GM12872 (cell line): ENCODE data around the gene PTCH2.

Experiments
- TF ChIP-seq, protein P1 (sequence below): IDR thresholded peaks from 3 replicates; pipeline ENCODE4 v1.5.1; 2011; ENCODE audit warnings: low read depth, mild to moderate bottlenecking, low read length, moderate library complexity; ENCODE audit not compliant: insufficient read depth

PTCH2 gene

DNA sequence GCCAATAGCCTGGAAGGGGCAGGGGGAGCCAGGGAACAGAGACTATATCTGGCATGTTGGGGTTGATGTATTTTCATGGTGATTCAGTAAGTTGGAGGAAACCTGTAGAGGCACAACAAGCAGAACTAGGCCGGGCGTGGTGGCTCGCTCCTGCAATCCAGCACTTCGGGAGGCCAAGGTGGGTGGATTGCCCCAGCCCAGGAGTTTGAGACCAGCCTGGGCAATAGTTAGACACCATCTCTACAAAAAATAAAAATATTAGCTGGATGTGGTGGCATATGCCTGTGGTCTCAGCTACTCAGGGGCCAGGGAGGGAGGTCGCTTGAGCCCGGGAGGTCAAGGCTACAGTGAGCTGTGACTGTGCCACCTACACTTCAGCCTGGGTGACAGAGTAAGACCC lies 10.1 kb upstream of the PTCH2 start:
- TF ChIP-seq, protein P1, sequence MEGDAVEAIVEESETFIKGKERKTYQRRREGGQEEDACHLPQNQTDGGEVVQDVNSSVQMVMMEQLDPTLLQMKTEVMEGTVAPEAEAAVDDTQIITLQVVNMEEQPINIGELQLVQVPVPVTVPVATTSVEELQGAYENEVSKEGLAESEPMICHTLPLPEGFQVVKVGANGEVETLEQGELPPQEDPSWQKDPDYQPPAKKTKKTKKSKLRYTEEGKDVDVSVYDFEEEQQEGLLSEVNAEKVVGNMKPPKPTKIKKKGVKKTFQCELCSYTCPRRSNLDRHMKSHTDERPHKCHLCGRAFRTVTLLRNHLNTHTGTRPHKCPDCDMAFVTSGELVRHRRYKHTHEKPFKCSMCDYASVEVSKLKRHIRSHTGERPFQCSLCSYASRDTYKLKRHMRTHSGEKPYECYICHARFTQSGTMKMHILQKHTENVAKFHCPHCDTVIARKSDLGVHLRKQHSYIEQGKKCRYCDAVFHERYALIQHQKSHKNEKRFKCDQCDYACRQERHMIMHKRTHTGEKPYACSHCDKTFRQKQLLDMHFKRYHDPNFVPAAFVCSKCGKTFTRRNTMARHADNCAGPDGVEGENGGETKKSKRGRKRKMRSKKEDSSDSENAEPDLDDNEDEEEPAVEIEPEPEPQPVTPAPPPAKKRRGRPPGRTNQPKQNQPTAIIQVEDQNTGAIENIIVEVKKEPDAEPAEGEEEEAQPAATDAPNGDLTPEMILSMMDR: no peak

DNA sequence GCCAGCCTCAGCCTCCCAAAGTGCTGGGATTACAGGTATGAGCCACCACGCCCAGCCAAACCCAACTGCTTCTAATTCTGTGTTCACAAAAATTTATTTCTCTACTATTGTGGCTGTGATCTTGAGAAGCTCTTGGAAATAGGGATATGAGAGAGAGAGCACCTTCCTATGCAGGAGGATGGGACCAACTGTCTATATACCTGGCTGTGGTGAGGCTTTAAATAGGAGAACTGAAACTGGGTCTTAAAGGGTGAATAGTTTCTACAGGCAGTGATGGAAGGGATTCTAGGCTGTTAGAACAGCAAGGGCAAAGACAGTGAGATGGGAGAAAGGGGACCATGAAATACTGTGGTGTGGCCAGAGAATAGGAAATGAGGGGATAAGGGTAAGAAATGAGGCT lies 8.3 kb upstream of the PTCH2 start:
- TF ChIP-seq, protein P1: no peak

DNA sequence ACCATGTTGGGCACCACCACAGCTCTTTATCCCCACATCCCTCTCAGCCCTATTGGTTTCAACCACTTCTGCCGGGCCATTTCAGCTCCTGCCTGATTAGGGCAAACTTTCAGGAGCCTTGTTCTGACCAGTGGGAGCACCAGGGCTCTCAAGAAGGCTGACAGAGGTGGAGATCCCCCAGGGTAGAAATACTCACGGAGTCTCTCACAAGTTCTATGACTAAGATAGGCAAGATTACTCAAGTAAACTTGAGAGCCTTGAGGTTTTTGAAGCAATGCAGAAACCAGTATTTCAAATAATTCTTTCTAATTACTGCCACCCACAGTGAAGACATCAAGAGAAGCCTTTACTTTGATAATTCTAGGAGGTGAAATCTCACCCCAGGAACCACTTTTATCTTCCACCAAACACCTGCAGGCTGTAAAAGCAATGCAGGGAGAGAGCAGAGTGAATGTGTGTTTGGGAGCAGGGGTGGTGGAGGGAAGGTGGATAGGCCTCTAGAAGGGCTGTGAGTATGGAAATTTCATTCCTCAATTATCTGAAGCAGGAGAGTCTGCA lies 6.6 kb upstream of the PTCH2 start:
- TF ChIP-seq, protein P1: no peak

DNA sequence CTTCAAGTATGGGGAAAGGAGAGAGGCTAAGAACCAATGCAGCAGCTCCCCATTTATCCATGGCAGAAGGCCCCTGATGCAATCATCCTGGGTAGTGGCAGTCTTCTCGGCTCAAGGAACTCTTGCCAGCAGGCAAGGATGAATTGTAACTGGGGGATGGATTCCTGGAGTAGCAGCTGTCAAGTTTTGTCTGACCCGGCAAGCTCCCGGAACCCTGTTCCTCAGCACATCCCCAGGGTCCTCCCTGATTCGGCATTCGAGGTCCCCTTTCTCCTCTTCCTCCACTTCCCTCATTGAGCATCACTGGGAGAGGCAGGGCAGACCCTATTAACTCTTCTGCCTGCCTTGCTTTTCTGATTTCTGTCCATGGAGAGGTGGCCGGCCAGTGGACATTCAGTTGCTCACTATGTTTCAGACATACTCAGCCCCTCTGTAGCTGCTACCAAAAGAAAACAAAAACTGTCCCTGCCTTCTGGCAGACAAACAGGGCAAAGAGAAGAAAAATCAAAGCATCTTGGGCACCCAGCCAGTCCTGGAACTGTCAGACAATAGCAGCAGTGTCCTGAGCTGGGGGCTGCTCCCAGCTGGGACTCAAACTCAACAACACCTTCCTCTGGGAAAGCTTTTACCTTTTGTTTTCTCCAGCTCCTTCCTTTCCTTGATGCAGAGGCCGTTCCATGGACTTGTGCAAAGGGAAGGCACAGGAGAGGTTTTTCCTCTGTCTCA lies 5.6 kb upstream of the PTCH2 start:
- TF ChIP-seq, protein P1: no peak

DNA sequence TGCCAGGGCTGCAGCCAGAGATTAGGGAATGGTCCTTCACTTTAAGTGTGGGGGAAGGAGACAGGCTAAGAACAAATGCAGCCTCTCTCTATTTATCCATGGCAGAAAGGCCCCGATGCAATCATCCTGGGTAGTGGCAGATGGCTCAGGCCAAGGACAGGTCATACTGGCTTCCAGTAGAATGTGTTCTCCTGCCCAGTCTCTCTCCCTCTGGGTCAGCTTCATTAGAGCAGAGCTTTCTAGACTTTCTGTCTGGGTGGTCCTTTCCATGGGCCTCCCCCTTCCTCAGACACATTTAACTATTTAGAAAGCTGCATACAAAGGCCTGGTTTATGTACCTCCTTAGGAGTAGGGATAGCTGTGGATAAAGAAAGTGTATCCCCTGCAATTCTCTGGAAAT lies 4.8 kb upstream of the PTCH2 start:
- TF ChIP-seq, protein P1: no peak

DNA sequence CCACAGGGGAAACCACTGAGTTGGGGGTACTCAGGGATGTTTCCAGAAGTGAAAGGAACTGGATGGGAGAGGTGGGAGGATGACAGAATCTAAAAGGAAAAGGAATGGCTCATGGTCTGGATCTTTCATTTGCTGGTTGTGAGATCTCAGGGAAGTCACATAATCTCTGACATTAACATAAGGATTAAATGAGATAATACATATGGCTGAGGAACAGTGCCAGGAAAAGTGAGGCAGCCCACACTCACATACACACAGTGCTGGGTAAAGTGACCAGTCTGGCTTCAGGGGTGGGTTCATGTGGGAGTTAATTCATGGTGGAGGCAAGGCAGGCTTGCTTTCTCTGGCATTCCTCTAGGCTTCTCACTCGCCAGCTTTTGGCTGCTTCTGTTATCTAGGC lies 3.9 kb upstream of the PTCH2 start:
- TF ChIP-seq, protein P1: no peak

DNA sequence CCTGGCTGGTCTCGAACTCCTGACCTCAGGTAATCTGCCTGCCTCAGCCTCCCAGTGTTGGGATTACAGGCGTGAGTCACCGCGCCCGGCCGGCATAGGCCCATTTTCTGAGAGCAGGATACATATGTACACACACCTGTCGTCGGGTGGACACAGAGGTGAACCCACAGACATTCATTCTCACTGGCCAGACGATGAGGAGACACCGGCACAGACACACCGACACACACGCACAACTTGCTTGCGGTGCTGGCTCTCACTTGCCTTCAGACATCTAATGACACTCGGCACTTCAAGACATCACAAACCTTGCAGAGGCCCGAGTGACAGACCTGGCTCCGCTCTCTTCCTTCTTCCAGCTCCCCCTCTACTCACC lies 579 bp downstream of the PTCH2 start:
- TF ChIP-seq, protein P1: no peak

DNA sequence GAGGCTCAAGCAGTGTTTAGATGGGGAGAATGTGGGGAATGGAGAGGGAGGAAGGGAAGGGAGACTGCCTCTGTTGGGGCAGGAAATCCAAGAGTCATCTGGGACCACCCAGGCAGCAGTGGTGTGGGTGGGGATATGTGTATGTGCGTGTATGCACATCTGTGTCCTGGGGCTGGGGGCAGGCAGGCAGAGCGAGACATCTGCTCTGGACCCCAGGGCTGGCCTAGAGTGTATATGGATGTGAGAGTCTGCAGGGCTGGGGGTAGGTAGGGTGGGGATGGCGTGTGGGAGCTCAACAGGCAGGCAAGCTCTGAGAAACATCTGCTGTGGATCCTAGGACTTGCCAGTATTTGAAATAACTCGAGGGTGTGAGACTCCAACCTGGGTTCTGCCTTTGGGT lies 3.5 kb downstream of the PTCH2 start:
- TF ChIP-seq, protein P1: no peak
